GM18520 (cell line): ENCODE results near the gene SLC4A4.

Experiments used
- ATAC-seq: cut with Tn5 transposase; IDR thresholded peaks from one replicate; pipeline ENCODE4 v1.9.1; 2021; ENCODE audit not compliant: unreplicated experiment

Gene SLC4A4

DNA sequence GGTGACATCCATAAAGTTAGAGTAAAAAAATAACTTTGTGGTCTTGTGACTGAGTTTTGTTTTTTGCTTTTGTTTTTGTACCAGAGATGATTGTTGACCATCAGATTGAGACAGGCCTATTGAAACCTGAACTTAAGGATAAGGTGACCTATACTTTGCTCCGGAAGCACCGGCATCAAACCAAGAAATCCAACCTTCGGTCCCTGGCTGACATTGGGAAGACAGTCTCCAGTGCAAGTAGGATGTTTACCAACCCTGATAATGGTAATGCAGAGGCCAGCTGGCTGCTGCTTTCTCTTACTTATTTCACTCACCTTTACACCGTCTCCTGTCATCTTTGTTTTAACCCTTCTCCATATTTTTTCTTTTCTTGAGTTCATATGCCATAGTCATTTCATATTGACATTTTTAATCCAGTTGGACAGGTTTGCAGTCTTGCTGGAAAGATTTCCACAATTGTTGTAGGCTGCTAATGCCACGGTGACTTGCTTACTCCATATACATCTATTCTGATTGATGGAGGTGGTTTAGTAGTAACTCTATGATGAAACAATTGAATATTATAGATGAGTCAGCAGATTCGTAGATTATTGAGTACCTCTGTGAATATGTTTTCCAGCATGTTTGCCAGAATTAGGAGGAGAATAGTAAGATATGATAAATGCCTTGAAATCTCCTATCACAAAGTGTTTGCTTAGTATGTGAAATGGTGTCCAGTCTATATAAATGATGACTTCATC, 18.3 kb downstream of the SLC4A4 start:
- ATAC-seq, result no peak

DNA sequence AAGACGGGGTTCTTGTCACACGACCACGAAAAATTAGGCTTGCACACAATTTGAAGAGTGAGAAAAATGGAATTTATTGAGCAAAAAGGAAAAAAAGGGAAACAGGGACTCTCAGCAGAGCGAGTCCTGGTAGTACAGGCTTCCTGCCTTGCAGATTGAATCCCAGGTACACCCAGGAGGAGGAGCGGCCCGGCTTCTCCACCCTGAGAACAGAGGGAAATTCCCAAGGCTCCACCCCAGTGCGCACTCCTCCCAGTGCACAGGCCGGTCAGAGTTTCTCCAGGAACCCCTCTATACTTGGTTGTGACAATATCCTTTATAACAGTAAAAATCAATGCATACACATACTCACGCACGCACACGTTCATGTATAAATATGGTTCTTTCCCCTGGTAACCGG, 22.0 kb downstream of the SLC4A4 start:
- no peak for ATAC-seq

DNA sequence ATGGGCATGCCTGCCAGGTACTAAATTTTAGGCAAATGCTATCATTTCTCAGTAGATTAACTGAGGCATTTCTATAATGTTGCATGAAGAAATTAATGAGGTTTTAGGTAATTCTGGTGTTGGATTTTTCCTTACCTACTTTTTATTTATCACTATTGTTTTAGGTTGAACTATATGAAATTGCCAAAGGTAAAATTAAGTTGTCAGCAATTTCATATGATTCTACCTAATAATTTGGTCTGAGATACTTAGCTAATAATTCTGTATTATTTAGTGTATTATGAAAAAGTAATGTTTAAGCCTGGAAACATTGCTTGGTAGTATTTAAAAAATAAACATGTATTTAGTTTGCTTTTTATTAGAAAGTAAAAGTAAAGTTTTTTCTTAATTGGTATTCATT, 22.7 kb downstream of the SLC4A4 start:
- no peak for ATAC-seq

GRCh38 chr4:71366766-71367165, 27.9 kb downstream of the SLC4A4 start:
- ATAC-seq, result no peak

GRCh38 chr4:71367546-71367945, 28.7 kb downstream of the SLC4A4 start:
- ATAC-seq, result no peak

GRCh38 chr4:71368906-71369305, 30.1 kb downstream of the SLC4A4 start:
- ATAC-seq, result no peak

- ATAC-seq, result no peak
Observed at GRCh38 chr4:71369536-71369935, 30.7 kb downstream of the SLC4A4 start.

DNA sequence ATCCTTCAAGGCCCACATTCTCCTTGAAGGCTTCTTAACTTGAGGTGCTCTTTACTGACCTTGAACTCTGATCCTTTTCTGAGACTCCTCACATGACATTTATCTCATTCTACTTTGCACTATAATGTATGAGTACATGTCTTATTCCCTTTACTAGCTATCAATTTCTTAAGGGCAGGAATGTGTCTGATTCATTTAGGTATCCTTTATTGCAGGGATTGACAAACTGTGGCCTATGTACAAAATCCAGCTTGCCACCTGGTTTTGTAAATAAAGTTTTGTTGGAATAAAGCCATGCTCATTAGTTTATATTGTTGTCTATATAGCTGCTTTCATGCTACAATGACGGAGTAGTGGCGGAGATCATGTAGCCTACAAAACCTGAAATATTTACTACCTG, 36.7 kb downstream of the SLC4A4 start:
- no peak for ATAC-seq

DNA sequence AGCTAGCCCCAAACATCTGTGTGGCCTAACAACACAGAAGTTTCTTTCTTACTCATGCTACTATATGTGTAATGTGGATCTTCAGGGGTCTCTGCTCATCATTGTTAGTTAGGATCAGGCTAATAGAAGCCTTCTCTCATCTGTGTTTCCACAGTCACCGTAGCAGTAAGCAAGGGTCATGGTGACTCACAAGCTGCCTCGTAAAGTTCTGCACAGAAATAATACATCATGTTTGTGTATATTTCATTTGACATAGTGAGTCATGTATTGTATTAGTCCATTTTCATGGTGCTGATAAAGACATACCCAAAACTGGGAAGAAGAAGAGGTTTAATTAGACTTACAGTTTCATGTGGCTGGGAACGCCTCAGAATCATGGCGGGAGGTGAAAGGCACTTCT, 38.7 kb downstream of the SLC4A4 start:
- ATAC-seq, result no peak

- ATAC-seq, result no peak
Observed at GRCh38 chr4:71379126-71379525, 40.3 kb downstream of the SLC4A4 start.

DNA sequence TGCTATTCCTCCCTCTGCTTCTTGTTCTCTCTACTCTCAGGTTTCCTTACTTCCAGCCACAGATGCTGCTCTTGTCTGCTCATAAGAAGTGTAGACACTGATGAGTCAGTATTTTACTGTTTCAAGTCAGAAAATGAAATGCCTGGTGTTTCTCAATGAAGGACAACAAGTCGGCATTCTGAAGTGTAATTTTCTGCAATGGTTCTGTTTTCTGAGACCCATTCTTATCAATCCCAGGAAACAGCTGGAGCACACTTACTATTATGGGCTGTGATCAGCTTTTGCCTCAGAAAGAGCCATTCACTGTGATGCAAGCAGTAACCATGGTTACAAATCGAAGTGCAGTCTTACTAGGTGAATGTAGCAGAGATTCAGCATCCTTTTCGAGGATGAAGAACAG, 42.0 kb downstream of the SLC4A4 start:
- ATAC-seq, result no peak

DNA sequence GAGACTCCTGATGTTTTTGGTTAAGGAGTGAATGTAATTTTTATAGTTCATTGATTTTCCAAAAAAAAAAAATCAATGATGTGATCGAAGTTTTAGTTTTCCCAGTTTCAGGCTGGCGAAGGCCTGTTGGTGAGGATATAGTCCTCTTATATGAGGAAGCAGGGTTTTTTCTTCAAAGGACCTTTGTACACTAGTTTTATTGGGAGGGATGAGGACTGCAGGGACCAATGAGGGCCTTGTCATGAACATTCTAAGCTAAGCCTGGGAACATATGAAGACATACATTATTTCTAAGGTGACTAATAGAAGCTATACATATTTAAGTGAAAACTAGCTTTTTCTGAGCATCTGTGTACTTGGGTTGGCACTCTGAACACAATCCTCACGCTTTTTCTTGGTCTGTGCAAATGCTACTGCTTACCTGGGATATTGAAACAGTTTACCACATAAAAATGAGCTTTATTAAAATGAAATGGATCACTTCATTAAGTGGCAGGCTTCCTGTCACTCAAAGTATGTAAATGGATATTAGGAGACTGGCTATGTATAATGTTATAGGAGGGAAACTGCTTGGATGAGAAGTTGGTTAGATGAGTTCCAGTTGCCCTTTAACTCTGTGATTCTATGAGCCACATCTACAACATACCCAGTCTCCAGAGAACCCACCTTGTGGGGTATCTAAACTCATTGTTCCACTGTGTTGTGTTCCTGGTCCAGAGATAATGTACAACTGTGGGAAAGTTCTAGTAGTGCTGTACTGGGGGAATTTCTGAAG, 43.5 kb downstream of the SLC4A4 start:
- no peak for ATAC-seq

DNA sequence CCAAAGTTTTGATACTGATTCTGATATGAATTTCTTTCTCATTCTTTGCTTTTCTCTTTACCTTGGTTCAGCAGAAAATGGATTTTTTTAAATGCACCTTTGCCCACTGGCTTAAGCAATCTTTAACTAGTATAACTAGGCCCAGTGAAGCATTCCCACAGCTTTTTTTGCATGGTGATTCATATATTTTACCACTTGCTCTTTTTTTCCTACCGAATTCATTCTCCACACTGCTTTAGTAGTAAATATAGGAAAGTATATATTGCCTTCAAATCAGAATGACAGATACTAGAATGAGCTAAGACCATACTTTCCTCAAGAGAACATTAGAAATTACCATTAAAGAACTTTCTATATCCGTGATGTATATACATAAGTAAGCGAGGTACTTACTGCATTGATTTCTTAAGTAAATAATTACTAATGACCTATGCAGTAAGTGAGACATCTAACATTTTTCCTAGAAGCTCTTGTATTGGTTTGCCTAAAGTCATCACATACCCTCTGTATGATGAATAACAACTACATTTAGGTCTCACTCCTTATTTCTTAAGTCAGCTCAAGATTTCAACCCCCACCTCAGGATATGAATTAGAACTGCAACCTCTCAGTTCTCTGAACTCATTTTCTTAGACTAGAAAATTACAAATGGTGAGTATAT, 44.2 kb downstream of the SLC4A4 start:
- no peak for ATAC-seq

DNA sequence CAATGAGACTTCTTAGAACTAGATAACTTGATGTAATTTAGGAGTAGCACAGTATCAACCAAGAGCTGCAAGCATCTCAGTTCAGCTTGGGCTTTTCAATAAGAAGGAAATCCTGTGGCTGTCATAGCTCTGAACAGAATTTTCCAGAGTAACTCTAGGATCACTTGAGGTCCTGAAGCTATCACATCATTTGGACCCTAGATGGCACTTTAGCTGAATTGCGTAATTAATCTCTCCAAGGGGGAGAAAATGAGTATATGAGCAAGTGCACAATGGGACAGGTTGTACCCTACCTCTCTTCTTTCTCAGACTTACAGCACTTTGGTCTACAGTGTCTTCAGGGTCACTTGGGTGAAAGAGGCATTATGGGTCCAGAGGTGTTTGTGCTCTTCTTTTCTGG, 45.2 kb downstream of the SLC4A4 start:
- no peak for ATAC-seq

DNA sequence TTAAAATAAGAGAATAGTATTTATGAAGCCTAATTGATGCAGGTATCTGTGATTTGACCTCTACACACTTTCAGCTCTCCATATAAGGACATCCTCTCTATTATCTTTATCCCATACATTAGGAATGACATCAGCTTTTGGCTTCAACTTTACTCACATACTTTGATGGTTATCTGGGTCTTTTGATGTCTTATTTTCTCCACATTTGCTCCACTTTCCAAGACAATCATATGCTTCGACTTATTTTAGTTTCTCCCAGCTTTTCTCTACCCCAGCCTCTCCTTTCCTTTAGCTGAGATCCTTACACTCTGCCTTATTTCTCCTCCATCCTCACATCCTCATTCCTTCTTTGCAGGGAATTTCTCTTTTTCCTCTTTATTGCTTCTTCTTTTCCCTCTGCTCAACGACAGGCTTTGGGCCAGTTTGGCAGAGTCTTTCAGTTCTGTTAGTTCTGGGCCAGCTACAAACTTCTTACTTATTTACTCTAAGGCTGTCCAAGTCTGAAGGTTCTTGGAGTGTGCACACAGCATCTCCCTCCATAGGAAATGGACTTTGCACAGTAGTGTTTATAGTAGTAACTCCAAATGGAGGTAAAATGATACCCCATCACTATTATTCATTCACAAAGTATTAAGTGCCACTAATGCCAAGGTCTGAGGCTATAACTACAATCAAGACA, 50.5 kb downstream of the SLC4A4 start:
- ATAC-seq, result no peak

- no peak for ATAC-seq
Observed at GRCh38 chr4:71392109-71392508, 53.3 kb downstream of the SLC4A4 start.

DNA sequence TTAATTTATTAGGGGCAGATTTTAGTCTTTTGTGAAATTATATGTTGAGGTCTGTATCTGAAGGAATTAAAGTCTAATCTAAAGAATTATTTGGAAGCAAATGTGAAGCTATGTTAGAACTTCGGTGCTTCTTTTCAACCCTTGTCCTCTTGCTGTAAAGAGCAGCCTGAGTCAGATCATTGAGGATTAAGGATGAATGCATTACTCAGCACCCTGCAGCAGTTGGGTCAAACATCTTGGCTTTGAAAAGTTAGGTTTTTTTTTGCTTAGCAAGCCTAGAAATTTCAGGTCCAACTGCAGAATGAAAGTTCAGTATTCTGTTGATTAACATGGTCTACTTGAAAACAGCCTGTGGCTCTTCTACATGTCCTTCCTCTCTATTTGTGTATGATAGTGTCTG, 57.6 kb downstream of the SLC4A4 start:
- no peak for ATAC-seq

GRCh38 chr4:71400810-71401209, 62.0 kb downstream of the SLC4A4 start:
- no peak for ATAC-seq

DNA sequence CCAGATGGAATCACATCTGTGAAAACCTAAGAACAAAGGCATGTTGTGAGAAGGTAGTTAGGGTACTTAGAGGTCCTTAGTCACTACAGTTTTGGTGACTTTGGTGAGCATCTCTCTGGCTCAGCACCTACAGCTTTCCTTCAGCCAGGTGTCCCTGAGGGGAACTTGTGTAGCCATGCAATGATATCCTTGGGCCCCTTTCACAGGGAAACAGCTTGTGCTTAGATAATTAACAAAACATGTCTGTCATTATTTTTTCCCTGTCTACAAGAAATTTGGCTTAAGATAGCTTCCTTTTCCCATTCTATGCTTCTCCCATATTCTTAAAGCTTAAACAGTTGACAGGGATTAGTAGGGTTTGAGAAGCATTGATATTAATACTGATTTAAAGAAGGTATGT, 63.8 kb downstream of the SLC4A4 start:
- ATAC-seq, result no peak

- no peak for ATAC-seq
Observed at GRCh38 chr4:71404049-71404448, 65.2 kb downstream of the SLC4A4 start.

DNA sequence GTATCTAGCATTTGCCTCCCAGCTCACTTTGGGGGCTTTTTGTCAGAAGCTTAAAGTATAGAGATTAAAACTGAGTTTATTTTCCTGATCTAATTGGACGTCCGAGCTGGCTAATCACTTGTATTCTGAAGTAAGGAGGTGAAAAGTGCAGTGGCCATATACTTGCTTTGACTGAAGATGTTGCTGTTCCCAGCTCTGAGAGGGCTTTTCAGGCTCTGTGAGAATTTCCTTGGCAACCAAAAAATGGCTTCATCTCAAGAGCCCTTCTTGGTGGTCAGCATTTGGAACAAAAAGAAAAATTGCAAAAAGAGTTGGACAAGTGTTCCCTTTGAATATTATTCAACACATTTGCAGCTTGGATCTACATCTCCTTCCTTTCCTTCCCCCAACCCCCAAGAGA, 67.0 kb downstream of the SLC4A4 start:
- ATAC-seq, result no peak
